HCT116 (cell line): ENCODE measurements around the gene OGG1.

Experiments used
- POLR2AphosphoS5 ChIP-seq: IDR thresholded peaks from 2 replicates; pipeline ENCODE4 v1.6.1; 2011; ENCODE audit warnings: mild to moderate bottlenecking, low read depth, low read length, moderate library complexity
- RAD21 ChIP-seq: IDR thresholded peaks from 2 replicates; pipeline ENCODE4 v1.6.1; 2012; ENCODE audit warnings: low read depth, mild to moderate bottlenecking
- SIN3A ChIP-seq: IDR thresholded peaks from 2 replicates; pipeline ENCODE4 v1.6.1; 2012; ENCODE audit warnings: low read depth
- SP1 ChIP-seq: IDR thresholded peaks from 2 replicates; pipeline ENCODE4 v1.6.1; 2012; ENCODE audit warnings: low read depth
- TF ChIP-seq, protein P1 (sequence below), 3 experiments: fragments of 200-600 bp in 1 of 3; sonication (generic) in 1 of 3; IDR thresholded peaks in 2 of 3; conservative IDR thresholded peaks in 1 of 3; 2 replicates each; pipeline ENCODE4 v1.5.1; 2012 to 2017; ENCODE audit warnings: low read depth in 2 of 3, low read length in 2 of 3, antibody characterized with exemption in 1 of 3, borderline replicate concordance in 1 of 3, control low read depth in 1 of 3, mild to moderate bottlenecking in 1 of 3, mixed read lengths in 1 of 3, mixed run types in 1 of 3, moderate library complexity in 1 of 3; ENCODE audit not compliant: insufficient read depth in 1 of 3
- TF ChIP-seq, protein P2 (sequence below): IDR thresholded peaks from 2 replicates; pipeline ENCODE4 v1.6.1; 2012; ENCODE audit warnings: low read depth
- TF ChIP-seq, protein P3 (sequence below): IDR thresholded peaks from 2 replicates; pipeline ENCODE4 v1.6.1; 2011; ENCODE audit warnings: mild to moderate bottlenecking, low read length, moderate library complexity; ENCODE audit not compliant: insufficient replicate concordance; ENCODE audit errors: extremely low read depth

DNA sequence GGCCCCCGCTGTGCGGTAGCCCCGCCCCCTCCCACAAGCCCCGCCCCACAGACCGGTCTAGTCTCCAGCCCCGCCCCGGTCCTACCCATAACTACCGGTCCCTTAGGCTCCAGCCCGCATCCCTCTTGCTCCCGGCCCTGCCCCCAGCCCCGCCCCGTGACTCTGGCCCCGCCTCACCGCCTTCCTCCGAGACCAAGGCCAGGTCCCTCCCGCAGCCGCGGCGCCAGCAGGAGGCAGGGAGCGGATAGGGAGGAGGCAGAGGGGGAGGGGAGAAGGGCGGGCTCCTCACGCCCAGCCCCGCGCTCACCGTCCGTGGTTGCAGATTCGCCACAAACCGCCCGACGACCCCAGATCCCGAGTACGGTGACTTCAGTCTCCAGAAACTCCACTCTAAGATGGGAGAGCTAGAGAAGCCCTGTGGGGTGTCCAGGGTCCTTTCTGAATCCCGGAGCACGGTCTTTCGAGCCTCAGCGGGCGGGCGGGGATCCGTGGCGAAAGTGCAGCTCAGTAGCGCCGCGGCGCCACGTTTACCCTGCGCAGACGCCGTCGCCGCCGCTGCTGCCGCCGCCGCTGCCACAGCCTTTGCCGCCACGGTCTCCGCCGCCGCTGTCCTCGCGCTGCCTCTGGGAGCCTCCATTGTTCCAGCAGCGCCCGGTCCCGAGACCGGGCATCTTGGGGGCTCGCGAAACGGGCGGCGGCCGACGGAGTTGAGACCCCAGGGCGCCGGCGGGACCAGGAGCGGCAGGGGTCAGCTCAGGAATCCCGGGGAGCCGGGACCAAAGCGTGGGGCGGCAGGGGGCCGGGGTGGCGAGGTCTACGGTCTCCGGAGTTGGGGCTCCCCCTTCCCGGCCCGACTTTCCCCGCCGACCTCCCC is 18.3 kb upstream of the OGG1 start, which contains the start of gene BRPF1:
- TF ChIP-seq, protein P1, sequence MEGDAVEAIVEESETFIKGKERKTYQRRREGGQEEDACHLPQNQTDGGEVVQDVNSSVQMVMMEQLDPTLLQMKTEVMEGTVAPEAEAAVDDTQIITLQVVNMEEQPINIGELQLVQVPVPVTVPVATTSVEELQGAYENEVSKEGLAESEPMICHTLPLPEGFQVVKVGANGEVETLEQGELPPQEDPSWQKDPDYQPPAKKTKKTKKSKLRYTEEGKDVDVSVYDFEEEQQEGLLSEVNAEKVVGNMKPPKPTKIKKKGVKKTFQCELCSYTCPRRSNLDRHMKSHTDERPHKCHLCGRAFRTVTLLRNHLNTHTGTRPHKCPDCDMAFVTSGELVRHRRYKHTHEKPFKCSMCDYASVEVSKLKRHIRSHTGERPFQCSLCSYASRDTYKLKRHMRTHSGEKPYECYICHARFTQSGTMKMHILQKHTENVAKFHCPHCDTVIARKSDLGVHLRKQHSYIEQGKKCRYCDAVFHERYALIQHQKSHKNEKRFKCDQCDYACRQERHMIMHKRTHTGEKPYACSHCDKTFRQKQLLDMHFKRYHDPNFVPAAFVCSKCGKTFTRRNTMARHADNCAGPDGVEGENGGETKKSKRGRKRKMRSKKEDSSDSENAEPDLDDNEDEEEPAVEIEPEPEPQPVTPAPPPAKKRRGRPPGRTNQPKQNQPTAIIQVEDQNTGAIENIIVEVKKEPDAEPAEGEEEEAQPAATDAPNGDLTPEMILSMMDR (IDR thresholded peaks at IDR 0.05 in 2 of 3, conservative IDR thresholded peaks at IDR 0.05 in 1 of 3; ENCODE audit: borderline replicate concordance in 1 of 3, insufficient read depth in 1 of 3, low read depth in 2 of 3, low read length in 2 of 3): 0 out of 6 replicates have a peak, but pooled peaks of 1 of the 3 experiments have one; percentile 3
- TF ChIP-seq, protein P2, sequence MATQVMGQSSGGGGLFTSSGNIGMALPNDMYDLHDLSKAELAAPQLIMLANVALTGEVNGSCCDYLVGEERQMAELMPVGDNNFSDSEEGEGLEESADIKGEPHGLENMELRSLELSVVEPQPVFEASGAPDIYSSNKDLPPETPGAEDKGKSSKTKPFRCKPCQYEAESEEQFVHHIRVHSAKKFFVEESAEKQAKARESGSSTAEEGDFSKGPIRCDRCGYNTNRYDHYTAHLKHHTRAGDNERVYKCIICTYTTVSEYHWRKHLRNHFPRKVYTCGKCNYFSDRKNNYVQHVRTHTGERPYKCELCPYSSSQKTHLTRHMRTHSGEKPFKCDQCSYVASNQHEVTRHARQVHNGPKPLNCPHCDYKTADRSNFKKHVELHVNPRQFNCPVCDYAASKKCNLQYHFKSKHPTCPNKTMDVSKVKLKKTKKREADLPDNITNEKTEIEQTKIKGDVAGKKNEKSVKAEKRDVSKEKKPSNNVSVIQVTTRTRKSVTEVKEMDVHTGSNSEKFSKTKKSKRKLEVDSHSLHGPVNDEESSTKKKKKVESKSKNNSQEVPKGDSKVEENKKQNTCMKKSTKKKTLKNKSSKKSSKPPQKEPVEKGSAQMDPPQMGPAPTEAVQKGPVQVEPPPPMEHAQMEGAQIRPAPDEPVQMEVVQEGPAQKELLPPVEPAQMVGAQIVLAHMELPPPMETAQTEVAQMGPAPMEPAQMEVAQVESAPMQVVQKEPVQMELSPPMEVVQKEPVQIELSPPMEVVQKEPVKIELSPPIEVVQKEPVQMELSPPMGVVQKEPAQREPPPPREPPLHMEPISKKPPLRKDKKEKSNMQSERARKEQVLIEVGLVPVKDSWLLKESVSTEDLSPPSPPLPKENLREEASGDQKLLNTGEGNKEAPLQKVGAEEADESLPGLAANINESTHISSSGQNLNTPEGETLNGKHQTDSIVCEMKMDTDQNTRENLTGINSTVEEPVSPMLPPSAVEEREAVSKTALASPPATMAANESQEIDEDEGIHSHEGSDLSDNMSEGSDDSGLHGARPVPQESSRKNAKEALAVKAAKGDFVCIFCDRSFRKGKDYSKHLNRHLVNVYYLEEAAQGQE: no peak
- TF ChIP-seq POLR2AphosphoS5 (peak; percentile 86), RAD21 (no peak), SP1 (peak; percentile 76), SIN3A (peak; percentile 31; the same call in 1 of the 2 replicates)
- TF ChIP-seq, protein P3, sequence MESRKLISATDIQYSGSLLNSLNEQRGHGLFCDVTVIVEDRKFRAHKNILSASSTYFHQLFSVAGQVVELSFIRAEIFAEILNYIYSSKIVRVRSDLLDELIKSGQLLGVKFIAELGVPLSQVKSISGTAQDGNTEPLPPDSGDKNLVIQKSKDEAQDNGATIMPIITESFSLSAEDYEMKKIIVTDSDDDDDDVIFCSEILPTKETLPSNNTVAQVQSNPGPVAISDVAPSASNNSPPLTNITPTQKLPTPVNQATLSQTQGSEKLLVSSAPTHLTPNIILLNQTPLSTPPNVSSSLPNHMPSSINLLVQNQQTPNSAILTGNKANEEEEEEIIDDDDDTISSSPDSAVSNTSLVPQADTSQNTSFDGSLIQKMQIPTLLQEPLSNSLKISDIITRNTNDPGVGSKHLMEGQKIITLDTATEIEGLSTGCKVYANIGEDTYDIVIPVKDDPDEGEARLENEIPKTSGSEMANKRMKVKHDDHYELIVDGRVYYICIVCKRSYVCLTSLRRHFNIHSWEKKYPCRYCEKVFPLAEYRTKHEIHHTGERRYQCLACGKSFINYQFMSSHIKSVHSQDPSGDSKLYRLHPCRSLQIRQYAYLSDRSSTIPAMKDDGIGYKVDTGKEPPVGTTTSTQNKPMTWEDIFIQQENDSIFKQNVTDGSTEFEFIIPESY: no peak
